Subcutaneous adipose tissue (tissue), 4 donors: Measurements from ENCODE around the gene CDCA4. TPM values are rescaled to one million over a fixed set of nuclear protein-coding genes. Genes with fewer than 3 reads are reported as not detected.

Experiments
- total RNA-seq, 4 donors: library from RNA; depleted of rRNA; stranded (reverse); fragments of >200 nt; gene quantifications; one replicate each; pipeline ENCODE4 v1.1.0, GENCODE V29; 2016
- TF ChIP-seq, protein P1 (sequence below): fragments of 450-650 bp; IDR thresholded peaks from one replicate; pipeline ENCODE4 v1.5.1; 2016; ENCODE audit warnings: low read depth, mild to moderate bottlenecking, control low read depth, antibody characterized with exemption, moderate library complexity

Gene CDCA4
- total RNA-seq, 4 donors from 2014 or later: 4.0 to 6.6 (median 6.3) TPM

- TF ChIP-seq, protein P1, sequence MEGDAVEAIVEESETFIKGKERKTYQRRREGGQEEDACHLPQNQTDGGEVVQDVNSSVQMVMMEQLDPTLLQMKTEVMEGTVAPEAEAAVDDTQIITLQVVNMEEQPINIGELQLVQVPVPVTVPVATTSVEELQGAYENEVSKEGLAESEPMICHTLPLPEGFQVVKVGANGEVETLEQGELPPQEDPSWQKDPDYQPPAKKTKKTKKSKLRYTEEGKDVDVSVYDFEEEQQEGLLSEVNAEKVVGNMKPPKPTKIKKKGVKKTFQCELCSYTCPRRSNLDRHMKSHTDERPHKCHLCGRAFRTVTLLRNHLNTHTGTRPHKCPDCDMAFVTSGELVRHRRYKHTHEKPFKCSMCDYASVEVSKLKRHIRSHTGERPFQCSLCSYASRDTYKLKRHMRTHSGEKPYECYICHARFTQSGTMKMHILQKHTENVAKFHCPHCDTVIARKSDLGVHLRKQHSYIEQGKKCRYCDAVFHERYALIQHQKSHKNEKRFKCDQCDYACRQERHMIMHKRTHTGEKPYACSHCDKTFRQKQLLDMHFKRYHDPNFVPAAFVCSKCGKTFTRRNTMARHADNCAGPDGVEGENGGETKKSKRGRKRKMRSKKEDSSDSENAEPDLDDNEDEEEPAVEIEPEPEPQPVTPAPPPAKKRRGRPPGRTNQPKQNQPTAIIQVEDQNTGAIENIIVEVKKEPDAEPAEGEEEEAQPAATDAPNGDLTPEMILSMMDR: no peak
These were observed 29.1 kb upstream of the CDCA4 start for GRCh38 chr14:105049753-105050550.

DNA sequence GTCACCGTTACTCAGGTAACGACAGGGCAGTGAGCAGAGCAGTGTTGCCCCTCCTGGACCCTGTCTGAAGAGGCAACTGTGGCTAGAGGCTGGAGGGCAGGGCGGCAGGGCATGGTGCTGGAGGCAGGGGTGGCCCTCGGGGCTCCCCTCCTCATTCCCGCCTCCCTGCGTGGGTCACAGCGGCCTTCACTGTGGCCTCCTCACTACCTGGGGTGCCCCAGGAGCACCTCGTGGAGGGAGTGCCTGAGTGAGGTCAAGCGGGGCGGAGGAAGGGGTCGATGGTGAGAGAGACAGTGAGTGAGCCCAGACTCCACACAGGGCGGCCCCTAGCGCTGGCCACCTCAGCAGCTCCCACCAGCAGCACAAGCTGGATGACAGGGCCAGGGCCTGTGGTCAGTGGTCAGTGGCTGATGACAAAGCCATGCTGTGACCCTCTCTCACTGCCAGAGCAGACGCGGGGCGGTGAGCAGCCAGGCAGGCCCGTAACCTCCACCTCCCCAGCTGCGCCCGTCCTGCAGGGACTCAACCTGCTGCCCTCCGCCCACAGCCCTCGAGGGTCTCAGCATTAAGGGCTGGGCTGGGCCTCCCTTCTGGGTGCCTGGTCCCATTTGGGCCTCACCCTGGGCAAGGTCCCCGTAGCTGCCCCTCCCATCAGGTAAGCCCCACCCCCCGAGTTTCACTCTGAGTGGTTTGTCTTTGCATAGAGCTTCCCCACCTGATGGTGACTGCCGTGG lies 26.6 kb upstream of the CDCA4 start:
- TF ChIP-seq, protein P1: no peak

GRCh38 chr14:105046891-105047282 lies 26.0 kb upstream of the CDCA4 start:
- TF ChIP-seq, protein P1: no peak

- TF ChIP-seq, protein P1: no peak
These were observed 24.9 kb upstream of the CDCA4 start for GRCh38 chr14:105045710-105046326.

- TF ChIP-seq, protein P1: no peak
These were observed 22.8 kb upstream of the CDCA4 start for GRCh38 chr14:105043641-105044040.

GRCh38 chr14:105042813-105043212 lies 21.9 kb upstream of the CDCA4 start:
- TF ChIP-seq, protein P1: no peak
